Hepatocyte (in vitro differentiated cells): ENCODE data around the gene DMD.

Experiments
- CTCF ChIP-seq: fragments of 200-600 bp; sonication (generic); IDR thresholded peaks from 2 replicates; pipeline ENCODE4 v1.5.1; 2016; ENCODE audit warnings: antibody characterized with exemption, mild to moderate bottlenecking; ENCODE audit not compliant: poor library complexity
- EZH2 ChIP-seq: fragments of 200-600 bp; sonication (generic); IDR thresholded peaks from 2 replicates; pipeline ENCODE4 v1.6.1; 2016; ENCODE audit warnings: antibody characterized with exemption, mild to moderate bottlenecking, borderline replicate concordance
- EZH2phosphoT487 ChIP-seq: fragments of 200-600 bp; sonication (generic); IDR thresholded peaks from one replicate; pipeline ENCODE4 v1.6.1; 2018; ENCODE audit warnings: antibody characterized with exemption, mild to moderate bottlenecking, low read depth, moderate library complexity; ENCODE audit not compliant: unreplicated experiment, severe bottlenecking

- TF ChIP-seq CTCF (no peak), EZH2 (no peak), EZH2phosphoT487 (no peak)
Measured at GRCh38 chrX:32084757-32085156, 1126.6 kb downstream of the DMD start.
